NCI-H446 (cell line): ENCODE results near the gene NEK6.

Experiments used
- DNase-seq, 2 experiments: peaks; one replicate each; lab custom pipeline; 2025; lab: John Stamatoyannopoulos, UW

The NEK6 gene

DNA sequence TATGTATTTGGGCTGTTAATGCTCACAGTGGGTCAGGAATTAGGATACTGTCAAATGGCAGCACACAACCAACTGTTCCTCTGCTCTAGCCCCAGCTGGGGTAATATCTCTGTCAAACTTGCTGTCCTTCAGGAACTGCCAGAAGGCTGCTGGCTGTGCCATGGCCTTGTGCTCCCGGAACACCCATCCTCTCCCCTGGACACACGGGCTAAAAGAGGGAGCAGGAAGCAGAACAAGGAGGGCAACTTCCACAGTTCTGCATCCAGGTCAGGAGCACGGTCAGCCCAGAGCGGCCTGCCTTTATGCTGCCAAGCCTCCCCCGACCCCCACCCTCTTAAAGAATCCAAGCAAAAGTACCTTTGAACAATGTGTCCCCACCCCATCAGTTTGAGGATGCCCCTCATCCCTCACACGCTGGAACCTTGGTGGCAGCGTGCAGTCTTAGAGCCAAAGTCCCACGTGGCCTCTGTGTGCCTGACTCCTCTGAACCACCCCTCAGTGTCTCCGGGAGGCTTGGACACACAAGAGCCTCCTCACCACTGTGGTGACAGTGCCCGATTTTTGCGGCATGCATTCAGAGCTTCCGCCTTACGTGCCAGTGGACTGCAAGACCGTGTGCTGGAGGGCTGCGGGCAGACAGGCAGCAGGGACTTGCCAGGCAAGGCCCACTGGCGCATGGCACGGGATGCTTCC, 96.7 kb downstream of the NEK6 start:
- no peak for DNase-seq

DNA sequence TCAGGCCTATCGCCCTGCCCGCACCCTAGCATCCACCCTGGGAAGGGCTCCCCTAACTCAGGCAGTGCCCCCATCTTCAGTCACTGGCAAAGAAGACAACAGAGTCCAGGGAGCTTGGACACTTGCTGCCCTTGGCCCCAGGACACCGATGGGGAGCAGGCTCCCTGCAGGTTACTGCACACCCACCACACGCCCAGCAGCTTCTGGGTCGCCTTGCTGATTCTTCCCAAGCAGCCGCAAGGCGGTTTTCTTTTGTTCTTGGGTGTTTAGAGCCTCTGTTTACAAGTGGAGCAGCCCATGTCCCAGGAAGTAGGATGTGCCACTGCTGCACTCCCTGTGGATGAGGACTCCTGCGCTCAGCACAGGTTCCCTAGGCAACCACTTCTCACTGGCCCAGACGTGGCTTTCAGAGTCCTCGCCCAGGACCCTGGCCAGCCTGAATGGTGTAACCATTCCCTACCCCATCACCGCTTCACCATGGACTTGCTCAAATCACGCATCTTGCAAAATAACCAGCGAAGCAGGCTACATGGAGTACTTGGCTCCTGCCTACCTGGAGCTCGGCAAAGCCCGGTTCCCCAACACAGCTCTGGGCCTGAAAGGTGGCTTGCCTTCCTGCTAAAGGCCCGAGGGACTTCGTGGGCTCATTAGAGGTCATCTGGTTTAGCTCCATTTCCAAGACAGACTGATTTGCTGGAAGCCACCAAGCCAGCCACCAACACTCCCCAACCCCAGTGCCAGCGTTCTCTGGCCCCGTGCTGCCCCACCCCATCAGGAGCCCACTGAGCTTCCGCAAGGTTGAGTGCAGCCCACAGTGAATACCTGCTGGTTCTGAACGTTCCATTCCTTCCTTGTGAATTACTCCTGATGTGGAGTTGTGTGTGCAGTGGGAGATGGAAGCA, 97.5 kb downstream of the NEK6 start:
- no peak for DNase-seq

DNA sequence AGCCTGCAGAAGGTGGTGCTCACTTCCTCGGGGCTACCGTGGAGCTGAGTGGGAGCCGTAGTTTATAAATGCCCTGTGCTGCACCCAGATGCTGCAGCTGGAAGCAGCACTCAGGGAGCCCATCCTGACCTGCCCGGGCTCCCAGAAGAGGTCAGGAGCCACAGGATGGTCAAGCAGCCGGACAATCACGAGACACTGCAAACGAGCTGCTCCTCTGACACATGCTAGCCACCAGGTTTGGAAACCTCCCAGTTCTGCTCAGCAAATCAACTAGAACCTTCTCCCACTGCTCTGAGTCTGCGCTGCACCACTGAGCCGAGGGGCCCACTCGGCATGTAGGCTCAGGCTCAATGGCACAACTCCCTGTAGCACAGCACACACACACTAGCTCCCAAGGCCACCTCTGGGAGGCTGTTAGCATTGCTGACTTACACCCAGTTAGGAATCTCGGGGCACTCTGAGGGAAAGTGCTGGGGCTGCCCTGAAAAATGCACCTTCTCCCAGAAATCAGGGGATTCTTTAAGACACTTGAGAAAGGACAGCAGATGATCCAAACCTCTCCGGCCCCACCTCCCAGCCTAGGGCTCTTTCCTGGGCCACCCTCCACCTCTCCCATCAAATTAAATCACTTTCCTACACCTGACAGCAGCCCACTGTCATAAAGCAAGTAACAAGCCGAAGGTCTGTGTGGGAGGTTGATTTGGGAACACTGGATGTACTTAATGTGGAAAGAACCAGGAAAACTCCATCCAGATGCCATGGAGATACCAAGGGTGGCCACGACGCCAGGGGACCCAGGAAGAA, 98.4 kb downstream of the NEK6 start:
- no peak for DNase-seq

DNA sequence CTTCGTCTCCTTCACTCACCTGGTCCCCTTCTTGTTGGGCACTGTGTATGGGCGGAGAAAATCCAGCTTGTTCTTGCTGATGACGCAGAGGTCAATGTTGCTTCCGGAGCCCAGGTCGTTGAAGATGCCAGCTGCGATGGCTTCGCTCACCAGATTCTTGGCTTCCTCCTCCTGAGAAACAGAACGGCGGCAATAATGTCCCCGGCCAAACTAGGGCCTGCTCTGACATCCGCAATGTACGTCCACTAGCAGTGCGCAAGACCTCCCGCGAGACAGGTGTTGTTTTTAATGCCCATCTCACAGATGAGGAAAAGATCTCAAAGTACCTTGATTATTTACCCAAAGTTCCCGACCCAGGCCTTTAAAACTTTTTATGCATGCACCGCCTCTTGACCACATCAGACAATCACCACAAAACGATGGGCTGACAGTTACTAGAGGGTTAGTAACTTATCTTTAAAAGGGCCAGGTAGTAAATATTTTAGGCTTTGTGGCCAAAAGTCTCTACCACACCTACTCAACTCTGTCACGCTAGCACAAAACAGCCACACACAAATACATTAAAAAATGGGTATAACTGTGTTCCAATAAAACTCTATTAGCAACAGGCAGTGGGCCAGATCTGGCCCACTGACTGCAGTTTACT, 99.1 kb downstream of the NEK6 start:
- no peak for DNase-seq

DNA sequence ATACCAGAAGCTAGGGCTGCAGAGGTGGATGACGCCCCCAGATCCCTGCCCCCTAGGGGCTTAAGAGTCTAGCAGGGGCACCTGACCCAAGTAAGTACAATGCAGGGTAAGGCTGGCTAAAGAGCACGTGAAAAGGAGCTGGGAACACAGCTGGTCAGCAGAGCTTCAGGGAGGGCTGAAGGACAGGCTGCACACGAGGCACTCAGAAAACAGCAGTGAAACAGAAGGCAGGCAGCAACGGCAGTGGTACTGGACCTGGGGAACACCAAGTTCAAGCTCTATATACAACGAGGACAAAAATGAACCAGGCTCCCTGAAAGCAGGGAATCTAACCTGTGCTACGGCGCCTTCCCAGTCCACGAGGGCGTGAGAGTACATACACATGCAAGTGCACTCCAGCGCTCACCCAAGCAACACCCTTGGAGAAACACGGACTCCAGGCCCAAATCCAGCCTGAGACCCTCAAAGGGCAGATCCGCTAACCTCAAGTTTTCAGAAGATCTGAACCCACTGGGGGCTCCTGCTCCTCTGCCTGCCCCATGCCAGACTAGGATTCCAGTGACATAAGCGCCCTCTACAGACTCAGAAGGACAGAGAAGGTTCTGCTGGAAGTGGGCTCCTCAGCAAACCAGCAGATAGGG, 100.1 kb downstream of the NEK6 start:
- no peak for DNase-seq

DNA sequence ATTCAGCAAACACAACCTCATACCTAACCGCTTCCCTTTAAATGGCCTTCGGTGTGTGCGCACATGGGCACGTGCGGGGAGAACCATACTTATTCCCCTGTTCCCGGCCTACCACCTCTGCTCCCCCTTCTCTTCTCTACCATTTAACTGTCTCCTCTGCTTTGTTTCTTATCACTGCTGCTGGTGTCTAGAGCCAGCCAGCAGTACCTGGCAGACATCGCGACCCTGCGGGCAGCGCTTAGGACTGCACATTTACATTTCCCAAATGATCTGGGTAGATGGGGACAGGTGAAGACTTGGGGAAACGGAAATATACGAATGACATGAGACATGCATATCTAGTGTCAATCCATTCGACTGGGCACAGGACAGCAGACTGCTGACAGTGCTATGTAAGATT, 100.9 kb downstream of the NEK6 start:
- no peak for DNase-seq

DNA sequence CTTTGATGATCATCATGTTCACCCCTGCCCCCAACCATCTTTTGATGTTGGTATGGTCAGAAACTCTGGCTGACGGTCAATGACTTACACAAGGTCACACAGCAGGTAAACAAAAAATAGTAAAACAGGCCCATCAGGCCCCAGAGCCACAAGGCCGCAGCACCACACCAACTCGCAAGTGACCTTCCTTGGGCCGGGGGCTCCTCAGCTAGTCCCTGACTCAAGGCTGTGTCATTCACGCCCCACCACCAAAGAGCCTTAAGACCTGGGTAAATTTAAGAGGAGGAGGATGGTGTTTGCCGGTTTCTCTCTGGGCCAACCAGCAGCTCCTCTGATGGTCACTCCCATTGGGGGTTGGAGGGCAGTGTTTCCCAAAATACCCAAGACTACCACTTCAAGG, 101.7 kb downstream of the NEK6 start:
- DNase-seq = no peak

DNA sequence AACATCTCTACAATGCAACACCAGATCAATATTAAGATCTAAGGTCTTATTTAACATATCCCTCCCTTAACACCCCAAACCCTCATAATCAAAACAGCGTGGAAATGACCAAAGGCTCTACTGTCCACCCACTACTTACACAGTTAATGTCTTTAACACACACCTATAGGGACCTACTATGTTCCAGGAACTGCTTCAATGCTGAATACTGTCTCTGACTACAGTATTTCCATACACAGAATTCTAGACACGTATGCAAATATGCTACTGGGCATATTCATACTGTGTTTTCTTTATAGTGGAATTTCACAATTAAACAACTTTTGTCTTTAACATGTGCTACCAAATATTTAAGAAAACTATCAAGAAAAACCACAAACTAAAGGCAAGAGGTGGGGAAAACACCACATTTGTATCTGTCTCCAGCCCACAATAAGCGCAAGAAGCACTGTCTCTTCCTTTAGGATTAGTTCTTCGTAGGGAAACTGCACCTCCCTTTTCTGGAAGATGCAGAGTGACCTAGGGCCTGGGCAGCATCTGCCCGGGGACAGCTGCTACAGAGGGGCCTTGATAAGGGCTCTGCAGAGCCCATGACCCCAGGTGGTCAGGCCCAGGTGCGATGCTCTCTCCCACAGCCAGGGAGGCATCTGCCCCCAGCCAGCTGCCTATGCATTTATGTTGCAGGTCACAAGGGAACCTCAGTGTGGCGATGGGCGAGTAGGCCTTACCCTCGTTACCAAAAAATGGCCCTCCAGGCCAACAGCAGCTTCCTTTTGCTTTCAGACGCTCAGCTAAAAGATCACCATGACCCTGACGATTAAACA, 102.3 kb downstream of the NEK6 start:
- no peak for DNase-seq

DNA sequence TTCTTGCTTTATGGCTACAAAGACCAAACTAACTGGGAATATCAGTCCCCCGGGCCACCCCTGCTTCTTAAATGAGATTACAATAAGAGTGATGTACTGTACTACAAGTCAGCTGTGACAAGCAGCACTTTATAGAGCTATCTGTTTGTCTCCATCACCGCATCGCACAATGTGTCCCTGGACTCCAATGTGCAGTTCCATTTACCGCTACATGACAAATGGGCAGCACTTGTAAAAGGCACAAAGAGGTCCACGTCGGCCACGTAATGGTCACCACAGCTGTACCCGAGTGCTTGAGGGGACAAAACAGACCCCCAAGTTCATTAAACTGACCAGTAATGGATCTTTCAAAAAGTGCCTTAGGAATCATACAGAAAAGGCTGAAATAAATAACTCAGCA, 103.4 kb downstream of the NEK6 start:
- no peak for DNase-seq

DNA sequence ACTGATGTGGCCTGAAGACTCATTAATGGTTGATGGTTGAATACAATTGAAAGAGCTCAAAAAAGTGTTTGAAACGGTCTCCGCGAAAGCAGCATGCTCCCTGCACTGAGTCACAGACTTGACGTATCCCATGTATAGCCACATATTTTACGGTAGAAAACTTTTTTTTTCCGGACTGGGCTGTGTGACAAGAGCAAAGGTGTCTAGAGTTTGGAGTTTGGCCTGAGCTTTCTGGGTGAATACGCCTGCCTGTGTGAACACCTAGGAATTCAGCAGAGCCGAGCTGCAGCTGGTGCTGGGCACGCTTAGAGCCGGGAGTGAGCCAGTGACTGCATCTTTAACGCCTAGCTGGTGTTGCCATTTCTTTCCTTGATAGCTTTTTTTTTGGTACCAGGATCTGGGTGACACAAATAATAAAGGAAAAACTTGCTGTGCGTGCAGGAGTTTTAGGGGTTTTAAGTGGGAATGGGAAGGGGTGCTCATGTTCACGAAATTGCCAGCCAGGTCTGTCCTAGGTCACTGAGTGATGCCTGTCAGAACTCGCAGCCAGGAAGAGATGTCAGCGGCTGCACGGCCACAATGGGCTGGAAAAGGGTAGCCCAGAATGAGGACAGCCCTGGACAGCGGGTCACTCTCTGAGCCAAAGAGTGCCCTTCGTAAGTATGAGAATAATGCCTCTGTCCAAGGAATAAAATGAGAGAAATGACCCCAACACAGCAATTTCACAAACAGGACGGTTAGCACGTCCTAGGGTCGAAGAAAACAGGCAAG, 105.8 kb downstream of the NEK6 start:
- no peak for DNase-seq

DNA sequence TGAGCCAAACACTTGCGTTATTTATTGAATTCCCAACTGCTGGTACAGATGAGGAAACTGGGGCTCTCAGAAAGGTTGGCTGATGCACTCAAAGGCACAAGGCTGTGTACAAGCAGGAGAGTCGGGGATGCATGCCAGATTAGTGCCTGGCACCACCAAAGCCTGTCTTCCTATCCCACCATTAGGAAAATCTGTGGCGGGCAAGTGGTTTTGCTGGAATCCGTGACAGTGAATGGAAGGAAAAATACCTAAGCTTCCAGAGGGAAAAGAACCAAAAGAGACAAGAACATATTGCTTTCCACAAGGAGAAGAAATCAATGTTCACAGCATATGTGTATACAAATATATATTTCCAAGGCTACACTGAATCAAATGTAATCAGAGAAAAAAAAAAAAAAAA, 106.4 kb downstream of the NEK6 start:
- DNase-seq = no peak

DNA sequence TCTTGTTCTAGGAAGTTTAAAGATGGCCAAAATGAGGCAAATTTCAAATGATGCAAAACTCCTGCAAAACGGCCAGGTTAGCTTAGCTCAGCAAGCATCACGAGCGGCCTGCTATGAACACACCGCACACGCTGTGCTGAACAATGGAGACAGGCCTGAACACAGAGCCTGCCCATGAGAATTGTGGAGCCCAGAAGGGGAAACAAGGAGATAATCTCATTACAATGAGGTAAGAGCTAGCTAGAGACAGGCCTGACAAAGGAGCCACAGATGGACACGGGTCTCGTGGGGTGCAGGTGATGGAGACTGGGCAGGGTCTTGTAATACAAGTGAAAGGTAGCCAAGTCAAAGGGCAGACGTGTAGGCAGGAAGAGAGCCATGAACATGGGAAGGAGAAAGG, 107.3 kb downstream of the NEK6 start:
- no peak for DNase-seq

DNA sequence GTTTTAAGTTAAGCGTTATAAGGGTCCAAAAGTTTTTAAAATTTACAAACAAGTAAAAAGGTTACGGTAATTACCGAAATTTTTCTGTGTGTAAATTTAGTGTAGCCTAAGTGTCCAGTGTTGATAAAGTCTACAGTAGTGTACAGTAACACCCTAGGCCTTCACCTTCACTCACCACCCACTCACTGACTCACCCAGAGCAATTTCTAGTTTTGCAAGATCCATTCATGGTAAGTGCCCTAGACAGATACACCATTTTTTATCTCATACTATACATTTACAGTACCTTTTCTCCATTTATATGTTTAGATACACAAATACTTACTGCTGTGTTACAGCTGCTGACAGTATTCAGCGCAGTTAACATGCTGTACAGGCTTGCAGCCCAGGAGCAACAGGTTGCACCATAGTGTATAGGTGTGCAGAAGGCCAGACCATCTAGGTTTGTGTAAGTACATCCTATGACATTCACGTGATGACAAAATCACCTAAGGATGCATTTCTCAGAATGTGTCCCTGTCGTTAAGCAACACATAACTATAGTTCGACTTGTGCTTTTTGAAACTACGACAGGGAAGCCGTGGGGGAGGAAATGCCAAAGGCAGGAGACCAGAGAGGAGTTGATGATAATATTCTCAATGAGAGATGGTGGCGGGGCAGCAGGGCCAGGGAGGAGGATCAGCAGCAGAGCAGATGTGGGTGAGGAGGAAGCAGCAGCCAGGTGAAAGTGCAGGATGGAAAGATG, 108.9 kb downstream of the NEK6 start:
- DNase-seq = no peak

DNA sequence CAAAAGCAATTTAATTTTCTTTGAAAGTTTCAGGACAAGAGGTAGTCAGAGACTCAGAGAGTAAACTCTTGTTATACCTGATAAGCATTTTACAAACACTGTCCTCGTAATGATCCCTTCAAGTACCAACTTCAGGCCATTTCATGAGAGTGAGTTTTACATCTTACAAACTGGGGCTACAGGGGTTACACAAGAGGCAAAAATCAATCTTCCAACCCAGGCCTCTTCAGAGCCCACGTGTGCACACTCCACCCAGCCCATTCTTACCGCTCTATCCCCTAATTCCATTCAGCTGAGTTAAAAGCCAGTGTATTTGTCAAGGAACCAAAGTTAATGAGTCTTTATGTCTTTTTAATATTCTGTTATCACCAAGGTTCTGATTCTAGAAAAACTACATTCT, 110.9 kb downstream of the NEK6 start:
- no peak for DNase-seq

DNA sequence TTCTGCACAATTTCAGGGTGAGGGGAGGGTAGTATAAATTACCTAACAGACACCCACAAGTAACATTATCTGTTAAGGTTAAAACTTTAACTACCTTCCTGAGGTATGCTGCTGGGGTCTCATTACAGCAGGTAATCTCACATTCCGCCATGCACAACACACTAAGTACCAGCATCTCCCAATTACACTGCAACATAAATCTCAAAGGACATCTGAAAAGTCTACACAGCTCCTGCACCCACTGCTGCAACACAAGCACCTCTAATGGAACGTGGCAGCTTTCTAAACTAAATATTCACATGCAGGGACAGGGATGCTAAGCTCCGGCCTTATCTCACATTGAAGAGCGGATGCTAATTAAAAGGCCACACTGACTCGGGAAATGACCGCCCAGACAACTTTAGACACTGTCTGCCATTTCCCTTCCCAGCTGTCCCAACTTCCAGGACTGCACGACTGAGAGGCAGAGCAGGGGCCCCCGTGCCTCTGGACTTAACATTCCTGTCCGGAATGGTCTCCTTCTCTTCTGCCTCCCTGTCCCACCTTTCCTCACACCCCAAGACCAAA, 111.6 kb downstream of the NEK6 start:
- no peak for DNase-seq

DNA sequence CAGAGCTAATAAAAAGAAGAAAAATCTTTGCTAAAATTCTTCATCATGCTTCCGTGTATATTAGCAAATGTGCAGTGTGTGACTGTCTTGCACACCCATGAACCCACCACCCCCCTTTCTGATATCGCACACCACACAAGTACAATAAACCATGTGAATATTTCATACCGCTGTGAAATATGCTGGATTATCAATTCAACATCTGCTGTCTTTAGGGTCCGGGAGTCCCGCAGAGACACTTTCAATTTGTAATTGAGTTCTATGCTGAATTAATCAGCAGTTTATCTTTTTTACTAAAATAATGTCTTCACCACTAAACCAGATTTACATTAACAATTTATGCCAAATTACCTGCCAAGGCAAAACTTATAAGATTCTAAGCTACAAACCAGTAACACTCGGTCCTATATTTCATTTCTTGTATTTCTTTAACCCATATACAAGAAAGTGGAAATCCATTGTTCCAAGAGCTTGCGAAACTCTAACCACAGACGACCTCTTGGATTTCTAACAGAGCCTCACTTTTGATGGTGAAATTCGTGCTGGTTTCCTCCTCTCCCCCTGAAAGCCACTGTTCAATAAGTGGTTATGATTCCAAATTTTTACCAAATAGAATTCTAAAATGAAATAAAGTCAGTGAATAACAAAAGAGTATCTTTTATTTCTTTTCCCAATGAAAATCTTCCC, 113.3 kb downstream of the NEK6 start:
- DNase-seq = no peak

DNA sequence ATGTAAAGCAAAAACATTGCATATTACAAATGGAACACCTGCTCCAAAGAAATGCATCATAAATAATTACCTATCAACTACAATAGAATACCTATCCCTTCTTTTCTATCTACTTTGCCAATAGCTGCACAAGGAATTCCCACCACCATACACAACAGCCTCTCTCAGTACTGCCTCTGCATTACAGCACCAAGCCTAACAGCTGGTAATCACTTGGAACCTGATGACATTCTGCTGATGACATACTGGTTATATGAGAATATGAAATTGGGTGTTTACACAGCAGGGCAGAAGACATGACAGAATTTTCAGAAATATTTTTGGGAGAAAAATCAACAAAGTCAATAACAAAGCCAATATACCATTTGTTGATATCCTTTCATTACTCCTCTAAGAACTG, 114.3 kb downstream of the NEK6 start:
- no peak for DNase-seq

DNA sequence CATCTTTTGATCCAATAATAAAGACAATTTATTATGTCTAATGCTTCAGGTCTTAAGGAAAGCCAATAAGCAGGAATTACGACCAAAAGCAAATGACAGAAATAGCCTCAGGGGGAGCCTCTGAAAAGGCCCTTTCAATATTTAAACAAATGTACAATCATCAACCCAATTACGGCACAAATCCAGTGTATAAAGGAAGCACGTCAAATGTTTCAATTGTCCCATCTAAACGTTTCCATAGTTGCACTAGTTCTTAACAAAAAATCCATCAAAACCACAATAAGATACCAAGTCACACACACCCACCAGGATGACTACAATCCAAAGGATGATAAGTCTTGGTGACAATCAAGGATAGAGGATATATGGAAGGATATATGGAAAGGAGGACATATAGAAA, 115.6 kb downstream of the NEK6 start:
- no peak for DNase-seq
